HG03095 (cell line): ENCODE data around the gene BMPR2.

Experiments
- ATAC-seq: cut with Tn5 transposase; IDR thresholded peaks from one replicate; pipeline ENCODE4 v1.9.1; 2021; ENCODE audit warnings: moderate library complexity; ENCODE audit not compliant: unreplicated experiment

BMPR2 gene

GRCh38 chr2:202588647-202589581, 212.8 kb downstream of the BMPR2 start:
- peak; percentile 71 for ATAC-seq

GRCh38 chr2:202589582-202589949, 213.4 kb downstream of the BMPR2 start:
- ATAC-seq, result no peak

- no peak for ATAC-seq
These were observed 216.4 kb downstream of the BMPR2 start for GRCh38 chr2:202592566-202592965.

- no peak for ATAC-seq
These were observed 223.0 kb downstream of the BMPR2 start for GRCh38 chr2:202599105-202599504.

GRCh38 chr2:202599911-202600310, 223.8 kb downstream of the BMPR2 start:
- ATAC-seq, result no peak

DNA sequence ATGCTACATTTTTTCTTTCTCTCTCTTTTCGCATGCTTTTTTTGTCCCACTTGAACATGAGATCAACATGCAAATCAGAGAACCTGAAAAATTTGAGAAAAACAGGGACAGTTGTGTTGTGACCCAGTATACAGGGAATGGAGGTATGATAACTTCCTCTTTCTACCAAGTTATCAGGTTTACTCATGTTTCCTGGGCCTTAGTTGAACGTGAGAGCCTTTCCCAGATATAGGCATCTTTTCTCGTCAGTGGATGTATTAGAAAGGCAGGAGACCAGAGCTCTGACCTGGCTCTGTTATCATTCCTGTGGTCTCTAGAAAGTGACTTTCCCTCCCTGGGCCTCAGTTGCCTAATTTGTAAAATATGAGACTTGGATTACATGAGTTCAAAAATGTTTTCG, 228.6 kb downstream of the BMPR2 start:
- ATAC-seq, result no peak

DNA sequence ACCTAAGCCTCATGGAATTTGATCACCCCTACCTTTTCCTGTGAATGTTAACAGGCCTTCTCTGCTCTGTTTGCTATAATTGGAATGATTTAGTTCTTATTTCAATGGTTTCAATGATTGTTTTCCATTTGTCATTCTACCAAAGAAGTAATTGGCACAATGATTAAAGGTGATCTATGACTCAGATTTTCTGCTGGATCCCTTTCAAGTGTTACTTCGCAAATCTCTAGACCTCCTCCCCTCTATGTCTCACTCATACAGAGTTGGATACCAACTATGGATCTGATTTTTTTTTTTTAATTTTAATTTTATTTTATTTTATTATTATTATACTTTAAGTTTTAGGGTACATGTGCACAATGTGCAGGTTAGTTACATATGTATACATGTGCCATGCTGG, 229.0 kb downstream of the BMPR2 start:
- ATAC-seq, result no peak

- ATAC-seq, result peak; percentile 33
These were observed 232.2 kb downstream of the BMPR2 start for GRCh38 chr2:202608142-202608852.

DNA sequence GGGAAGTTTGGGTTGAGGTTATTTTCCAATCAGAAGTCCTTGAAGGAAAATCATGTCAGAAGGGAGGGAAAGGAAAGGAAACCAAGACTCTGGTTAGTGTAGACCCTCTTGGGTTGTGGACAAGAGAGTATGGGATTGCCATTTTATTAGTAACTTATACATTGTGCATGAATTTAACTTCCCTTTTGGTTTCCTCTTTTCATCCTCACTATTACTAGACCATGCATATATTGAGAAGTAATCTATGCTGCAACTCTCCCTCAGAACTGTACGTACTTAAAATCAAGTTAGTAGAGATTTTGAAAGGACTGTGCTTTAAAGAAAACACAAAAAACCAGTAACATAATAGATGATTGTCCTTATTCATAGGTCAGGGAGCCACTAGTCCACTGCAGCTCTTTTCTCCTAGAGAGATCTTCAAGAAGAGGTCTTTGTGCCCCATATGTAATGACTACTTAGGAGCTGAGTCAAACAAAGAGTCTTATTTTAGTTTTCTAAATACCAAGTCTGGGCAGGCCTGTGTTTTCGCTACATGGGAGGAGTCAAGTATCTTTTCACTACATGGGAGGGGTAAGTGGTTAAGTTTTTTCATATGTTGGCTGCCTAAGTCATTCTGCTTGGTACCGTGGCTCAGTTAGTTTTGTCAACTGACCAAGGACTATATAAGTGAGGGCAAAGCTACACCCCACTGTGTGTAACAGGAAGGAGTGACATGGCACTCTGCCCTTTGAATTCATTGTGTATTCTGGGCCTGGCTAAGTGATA, 233.4 kb downstream of the BMPR2 start:
- peak; percentile 94 for ATAC-seq

- no peak for ATAC-seq
These were observed 234.3 kb downstream of the BMPR2 start for GRCh38 chr2:202610380-202610779.

- ATAC-seq, result no peak
These were observed 236.0 kb downstream of the BMPR2 start for GRCh38 chr2:202612145-202612544.

GRCh38 chr2:202613479-202613878, 237.4 kb downstream of the BMPR2 start:
- no peak for ATAC-seq
